Activated T-cell treated with anti-CD3 and anti-CD28 coated beads, Interleukin-2, amount 50 U/mL, for 72 hours (primary cell): ENCODE measurements around the gene TIA1. TPM values are rescaled to one million over a fixed set of nuclear protein-coding genes. Genes with fewer than 3 reads are reported as not detected.
"Not testable (repeated sequence)": the region's sequence is repeated elsewhere in the genome, so short reads cannot be mapped to it uniquely, and the experiment has no call there.

Experiments used
- ATAC-seq, 2 donors: fragments of 150-1000 bp; cut with Tn5 transposase; replicated peaks in 1 of 2; 2 replicates each; pipeline ENCODE4 v1.10.0; 2021; ENCODE audit warnings: moderate library complexity in 2 of 2, mild to moderate bottlenecking in 1 of 2
- DNase-seq, 2 donors: peaks; one replicate each; pipeline ENCODE4 v3.0.0; 2021 to 2022; ENCODE audit warnings: mixed read lengths in 1 of 2
- H3K27ac Mint-ChIP-seq: one replicate; pipeline ENCODE4 v1.8.0; 2022; ENCODE audit warnings: mild to moderate bottlenecking, moderate library complexity, mixed read lengths
- H3K27me3 Mint-ChIP-seq: one replicate; pipeline ENCODE4 v1.8.0; 2022; ENCODE audit warnings: low read depth, mixed read lengths
- H3K36me3 Mint-ChIP-seq, 2 donors: one replicate each; pipeline ENCODE4 v1.8.0; 2022; ENCODE audit warnings: mixed read lengths in 2 of 2, mild to moderate bottlenecking in 1 of 2; ENCODE audit not compliant: insufficient read depth in 2 of 2
- H3K4me1 Mint-ChIP-seq: one replicate; pipeline ENCODE4 v1.8.0; 2022; ENCODE audit warnings: low read depth, mixed read lengths
- H3K4me3 Mint-ChIP-seq, 2 donors: one replicate each; pipeline ENCODE4 v1.8.0; 2022; ENCODE audit warnings: mild to moderate bottlenecking in 2 of 2, mixed read lengths in 2 of 2, moderate library complexity in 2 of 2
- H3K9me3 Mint-ChIP-seq, 2 donors: one replicate each; pipeline ENCODE4 v1.8.0; 2022; ENCODE audit warnings: mixed read lengths in 2 of 2
- total RNA-seq, 2 donors: library from RNA; stranded (reverse); gene quantifications; one replicate each; pipeline ENCODE4 v1.2.3, GENCODE V29; 2022

TIA1 gene
- total RNA-seq, 2 donors from 2014 or later: 113 to 119 TPM

DNA sequence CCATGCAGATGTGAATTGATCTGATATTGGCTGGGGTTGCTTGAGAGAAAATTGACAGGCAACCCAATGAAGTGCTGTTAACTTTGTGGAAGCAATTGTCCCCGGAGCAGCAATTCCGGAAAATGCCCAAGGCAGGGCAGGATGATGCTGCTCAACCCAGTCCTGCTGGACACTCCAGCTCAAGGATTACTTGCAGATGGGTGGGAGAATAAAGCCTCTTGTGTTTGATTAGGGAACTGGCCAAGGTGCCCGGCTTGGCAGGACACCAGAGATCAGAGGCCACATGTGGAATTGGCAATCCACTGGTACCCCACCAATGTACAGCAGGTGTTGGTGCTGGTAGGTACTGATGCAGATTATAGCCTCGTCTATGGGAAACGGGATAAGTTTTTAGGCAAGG is 45.3 kb downstream of the TIA1 start:
- Mint-ChIP-seq H3K9me3 (peaks cover 0 to 2% of the 10 kb centered on the region in 2 donors), H3K4me1 (no peaks in the 10 kb centered on the region), H3K4me3 (no peak overlapping the region), H3K27ac (no peak overlapping the region), H3K27me3 (no peaks in the 10 kb centered on the region), H3K36me3 (no peaks in the 10 kb centered on the region)
- ATAC-seq (no peak), DNase-seq (no peak)

DNA sequence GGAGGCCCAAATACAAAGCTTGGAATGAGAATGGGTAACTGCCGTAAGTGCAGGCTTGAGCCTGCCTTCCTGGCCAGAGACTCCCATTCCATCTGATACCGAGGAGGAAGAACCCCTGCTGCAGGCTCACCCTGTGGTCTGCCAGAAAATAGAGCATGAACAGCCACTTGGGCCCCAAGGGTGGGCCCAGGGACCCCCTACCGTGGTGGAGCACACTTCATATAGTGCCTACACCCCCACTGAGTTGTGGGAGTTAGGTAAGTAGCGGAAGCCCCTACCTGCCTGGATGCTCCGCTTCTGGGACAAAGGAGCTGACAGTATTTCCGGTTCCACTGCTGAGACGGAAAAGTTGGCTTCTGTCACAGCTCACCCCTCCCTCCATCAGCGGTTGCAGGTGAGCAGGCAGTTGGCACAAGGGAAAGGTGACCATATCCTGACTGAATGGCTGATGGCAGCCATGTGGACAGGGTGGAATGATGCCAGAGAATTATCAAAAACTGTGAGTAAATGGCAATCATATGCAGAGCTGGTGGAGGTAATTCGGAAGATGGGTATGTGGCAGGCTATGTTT is 46.1 kb downstream of the TIA1 start:
- Mint-ChIP-seq H3K27ac (no peak overlapping the region), H3K27me3 (no peaks in the 10 kb centered on the region), H3K36me3 (no peaks in the 10 kb centered on the region), H3K9me3 (peaks cover 0 to 2% of the 10 kb centered on the region in 2 donors), H3K4me1 (no peaks in the 10 kb centered on the region), H3K4me3 (no peak overlapping the region)
- ATAC-seq (peak in 1 of 2 donors; percentile 19), DNase-seq (no peak)

- ATAC-seq (peak in 1 of 2 donors; percentile 4), DNase-seq (no peak)
- Mint-ChIP-seq H3K27me3 (no peaks in the 10 kb centered on the region), H3K4me1 (no peaks in the 10 kb centered on the region), H3K27ac (no peak overlapping the region), H3K4me3 (no peak overlapping the region), H3K36me3 (no peaks in the 10 kb centered on the region), H3K9me3 (peaks cover 0 to 2% of the 10 kb centered on the region in 2 donors)
Measured at GRCh38 chr2:70201831-70202230, 46.6 kb downstream of the TIA1 start.

DNA sequence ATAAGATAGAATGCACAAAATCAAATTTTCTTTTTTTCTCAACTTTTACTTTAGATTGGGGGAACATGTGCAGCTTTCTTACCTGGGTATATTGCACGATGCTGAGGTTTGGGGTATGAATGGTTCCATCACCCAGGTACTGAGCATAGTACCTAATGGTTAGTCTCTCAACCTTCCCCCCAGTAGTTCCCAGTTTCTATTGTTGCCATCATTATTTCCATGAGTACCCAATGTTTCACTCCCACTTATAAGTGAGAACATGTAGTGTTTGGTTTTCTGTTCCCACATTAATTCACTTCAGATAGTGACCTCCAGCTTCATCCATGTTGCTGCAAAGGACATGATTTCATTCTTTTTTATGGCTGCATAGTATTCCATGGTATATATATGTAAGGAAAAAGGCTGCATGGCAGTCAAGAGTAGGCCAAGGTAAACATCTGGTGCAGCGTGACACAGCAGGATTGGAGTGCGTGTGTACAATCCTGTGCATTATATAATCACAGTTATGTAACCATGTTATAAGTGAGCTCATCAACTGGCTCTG is 47.1 kb downstream of the TIA1 start:
- Mint-ChIP-seq H3K4me3 (no peak overlapping the region), H3K36me3 (no peaks in the 10 kb centered on the region), H3K4me1 (no peaks in the 10 kb centered on the region), H3K27ac (no peak overlapping the region), H3K9me3 (peaks cover 0 to 2% of the 10 kb centered on the region in 2 donors), H3K27me3 (no peaks in the 10 kb centered on the region)
- no peak for ATAC-seq
- DNase-seq: no peak

GRCh38 chr2:70199320-70199864 is 49.0 kb downstream of the TIA1 start:
- H3K4me1 Mint-ChIP-seq: no peaks in the 10 kb centered on the region
- no peak overlapping the region for H3K27ac Mint-ChIP-seq
- ATAC-seq: no peak
- DNase-seq: no peak
- H3K36me3 Mint-ChIP-seq: no peaks in the 10 kb centered on the region
- H3K4me3 Mint-ChIP-seq: no peak overlapping the region
- peaks cover 0 to 2% of the 10 kb centered on the region in 2 donors for H3K9me3 Mint-ChIP-seq
- no peaks in the 10 kb centered on the region for H3K27me3 Mint-ChIP-seq

DNA sequence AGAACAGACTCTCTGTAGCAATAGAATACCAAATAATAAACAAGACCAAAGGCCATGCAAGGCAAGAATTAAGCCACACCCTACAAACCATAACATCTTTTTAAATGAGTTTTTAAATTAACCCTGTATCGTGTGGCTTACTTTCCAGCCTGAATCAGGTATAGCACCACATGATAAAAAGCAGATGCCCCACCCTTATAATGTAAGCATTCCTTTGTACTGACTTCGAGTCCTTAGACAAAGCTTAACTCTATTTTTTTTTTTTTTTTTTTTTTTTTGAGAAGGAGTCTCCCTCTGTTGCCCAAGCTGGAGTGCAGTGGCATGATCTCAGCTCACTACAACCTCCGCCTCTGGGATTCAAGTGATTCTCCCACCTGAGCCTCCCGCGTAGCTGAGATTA is 55.9 kb downstream of the TIA1 start:
- ATAC-seq (no peak), DNase-seq (no peak)
- Mint-ChIP-seq H3K36me3 (peaks cover 3 to 7% of the 10 kb centered on the region in 2 donors), H3K4me1 (peaks cover 27% of the 10 kb centered on the region), H3K4me3 (no peak overlapping the region), H3K9me3 (no peaks in the 10 kb centered on the region), H3K27ac (no peak overlapping the region), H3K27me3 (no peaks in the 10 kb centered on the region)

- Mint-ChIP-seq H3K36me3 (peaks cover 3 to 7% of the 10 kb centered on the region in 2 donors), H3K4me3 (peak overlapping the region; percentile 90 to 100), H3K4me1 (peaks cover 27% of the 10 kb centered on the region), H3K27ac (peak overlapping the region; percentile 100), H3K27me3 (no peaks in the 10 kb centered on the region), H3K9me3 (no peaks in the 10 kb centered on the region)
- no peak for DNase-seq
- no peak for ATAC-seq
Measured at GRCh38 chr2:70191244-70191735, 57.1 kb downstream of the TIA1 start.

DNA sequence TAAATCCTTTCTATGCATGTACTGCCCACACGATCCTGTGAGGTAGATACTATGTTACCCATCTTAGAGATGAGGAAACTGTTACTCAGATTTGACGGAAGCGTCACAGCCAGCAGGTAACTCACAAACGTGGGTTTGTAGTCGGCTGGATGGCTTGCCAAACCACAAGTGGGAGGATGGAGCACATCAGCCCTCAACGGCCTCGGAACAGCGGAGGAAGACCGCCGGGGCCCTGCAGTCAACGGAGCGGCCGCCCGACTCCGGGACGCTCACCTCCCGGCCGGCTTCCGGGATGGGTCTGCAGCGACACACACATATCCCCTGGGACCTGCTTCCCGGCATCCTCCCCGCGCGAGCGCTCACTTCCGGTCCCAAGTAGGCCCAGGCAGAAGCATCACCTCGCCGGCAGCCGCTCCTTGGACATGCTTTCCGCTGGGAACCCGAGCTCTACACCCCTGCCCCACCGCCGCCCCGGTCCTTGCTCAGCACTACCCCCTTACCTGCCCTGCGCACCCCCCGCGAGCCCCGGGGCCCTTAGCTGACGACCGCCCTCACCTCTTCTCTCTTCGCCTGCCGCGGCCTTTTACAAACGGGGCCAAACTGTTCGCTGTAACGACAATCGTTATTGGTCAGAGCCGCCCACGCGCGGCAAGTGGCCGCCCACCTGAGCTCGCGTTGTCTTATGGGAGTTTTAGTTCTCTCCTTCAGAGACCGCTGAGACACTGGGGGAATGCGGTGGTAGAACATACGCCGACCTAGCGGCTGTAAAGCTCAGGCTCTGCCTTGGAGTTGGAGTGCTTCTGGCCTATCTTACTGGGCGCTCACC is 57.8 kb downstream of the TIA1 start, which contains the start of gene C2orf42:
C2orf42 (minus strand) TSS at position 602 of the 826 bp plus-strand sequence. CDS start 9,034 bp downstream, outside the sequence.
- peak; percentile 88 to 90 for ATAC-seq
- no peaks in the 10 kb centered on the region for H3K27me3 Mint-ChIP-seq

GRCh38 chr2:70188460-70188859 is 60.0 kb downstream of the TIA1 start:
- H3K27me3 Mint-ChIP-seq: no peaks in the 10 kb centered on the region
- H3K36me3 Mint-ChIP-seq: peaks cover 3 to 7% of the 10 kb centered on the region in 2 donors
- H3K4me3 Mint-ChIP-seq: peak overlapping the region; percentile 51 to 90
- H3K9me3 Mint-ChIP-seq: no peaks in the 10 kb centered on the region
- H3K4me1 Mint-ChIP-seq: peaks cover 27% of the 10 kb centered on the region
- ATAC-seq (no peak), DNase-seq (no peak)
- peak overlapping the region; percentile 90 for H3K27ac Mint-ChIP-seq

More for the DNA sequence above, 57.8 kb downstream of the TIA1 start, which contains the start of gene C2orf42:
- Mint-ChIP-seq H3K36me3 (peaks cover 3 to 7% of the 10 kb centered on the region in 2 donors), H3K4me3 (peak within 1 kb of the TSS; percentile 90 to 100), H3K9me3 (no peaks in the 10 kb centered on the region), H3K4me1 (peaks cover 27% of the 10 kb centered on the region), H3K27ac (peak within 1 kb of the TSS; percentile 100)
- peak; percentile 97 to 98 for DNase-seq

GRCh38 chr2:70187170-70187569 is 61.3 kb downstream of the TIA1 start:
- not testable (repeated sequence) for H3K9me3 Mint-ChIP-seq, H3K27ac Mint-ChIP-seq, DNase-seq, H3K4me3 Mint-ChIP-seq, ATAC-seq, H3K36me3 Mint-ChIP-seq, H3K27me3 Mint-ChIP-seq
- H3K4me1 Mint-ChIP-seq: peaks cover 27% of the 10 kb centered on the region

- no peak for DNase-seq
- Mint-ChIP-seq H3K9me3 (no peaks in the 10 kb centered on the region), H3K27me3 (no peaks in the 10 kb centered on the region)
Measured at GRCh38 chr2:70182689-70183088, 65.7 kb downstream of the TIA1 start.

DNA sequence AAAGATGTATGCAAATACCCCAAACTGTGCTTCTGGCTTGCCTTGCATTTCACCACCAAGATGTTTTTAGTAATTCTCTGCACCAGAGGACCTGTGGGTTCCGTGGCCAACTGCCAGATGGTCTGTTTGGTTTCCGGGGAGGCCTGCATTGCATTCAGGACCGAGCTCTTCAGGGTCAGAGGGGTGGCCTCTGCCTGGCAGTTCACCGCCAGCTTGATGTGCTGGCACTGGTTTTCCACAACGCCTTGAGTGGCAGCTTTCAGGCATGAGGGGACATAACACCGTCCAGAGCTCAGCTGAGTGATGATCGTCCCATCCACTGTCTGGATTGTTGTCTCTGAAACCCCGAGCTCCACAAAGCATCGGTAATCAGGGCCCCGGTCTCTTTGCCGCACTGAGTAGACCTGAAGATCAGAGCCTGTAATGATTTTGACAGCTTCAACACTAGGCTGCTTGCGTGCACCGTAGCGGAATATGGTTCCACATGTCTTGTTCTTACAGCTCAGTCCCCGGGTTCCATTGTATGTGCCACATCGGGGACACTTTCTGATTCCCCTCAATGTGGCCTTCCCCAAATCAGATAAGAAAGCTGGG is 67.0 kb downstream of the TIA1 start:
- no peak for ATAC-seq
- no peak overlapping the region for H3K27ac Mint-ChIP-seq
- no peaks in the 10 kb centered on the region for H3K9me3 Mint-ChIP-seq
- peaks cover 0 to 4% of the 10 kb centered on the region in 2 donors for H3K36me3 Mint-ChIP-seq
- no peak overlapping the region for H3K4me3 Mint-ChIP-seq
- H3K4me1 Mint-ChIP-seq: no peaks in the 10 kb centered on the region
- DNase-seq: no peak
- no peaks in the 10 kb centered on the region for H3K27me3 Mint-ChIP-seq

More at GRCh38 chr2:70182689-70183088, 65.7 kb downstream of the TIA1 start:
- Mint-ChIP-seq H3K4me1 (no peaks in the 10 kb centered on the region), H3K4me3 (no peak overlapping the region), H3K36me3 (peaks cover 0 to 1% of the 10 kb centered on the region in 2 donors), H3K27ac (no peak overlapping the region)
- no peak for ATAC-seq
